Measurements from ENCODE around the gene SPIN2A.
A peak's percentile ranks its signal among the peaks of the same experiment; 100 is the strongest.
"Not testable (repeated sequence)": the region's sequence is repeated elsewhere in the genome, so short reads cannot be mapped to it uniquely, and the experiment has no call there.

SPIN2A gene

DNA sequence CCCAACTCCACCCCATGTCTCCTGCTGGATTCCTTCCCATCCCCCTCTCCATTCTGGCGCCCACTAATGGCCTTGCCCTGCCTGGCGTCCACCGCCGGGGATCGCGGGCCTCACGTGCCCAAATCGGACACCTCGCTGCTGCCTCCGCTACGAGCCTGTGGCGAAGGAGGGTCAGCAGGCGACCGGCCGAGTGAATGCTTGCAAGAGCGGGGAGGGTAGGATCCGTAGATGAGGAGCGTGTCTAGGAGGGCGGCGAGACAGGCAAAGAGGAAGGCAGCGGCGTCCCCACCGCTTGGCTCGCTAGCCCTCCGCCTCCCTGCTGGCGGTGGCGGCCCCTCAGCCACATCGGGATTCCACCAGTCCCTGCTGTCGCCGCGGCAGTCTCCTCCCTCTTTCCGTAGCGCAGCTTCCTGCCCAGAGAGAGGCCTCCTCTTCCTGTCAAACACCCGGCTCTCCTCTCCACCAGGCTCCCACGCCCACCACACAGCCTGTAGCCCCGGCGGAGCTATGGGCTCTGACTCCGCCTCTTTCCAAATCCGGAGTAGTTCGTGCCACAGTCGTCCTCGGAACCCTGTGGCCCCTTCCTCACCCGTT lies 15.9 kb downstream of the SPIN2A start, which contains the start of gene SPIN2B:
TSS of gene SPIN2B (minus strand) at position 387 of the 594 bp plus-strand sequence.
- peak within 1 kb of the TSS; percentile 90 for H3K27ac Mint-ChIP-seq
- H3K4me3 Mint-ChIP-seq: peak within 1 kb of the TSS; percentile 85
- H3K27me3 Mint-ChIP-seq: peaks cover 11% of the 10 kb centered on the region
- peaks cover 5% of the 10 kb centered on the region for H3K4me1 Mint-ChIP-seq (ENCODE audit: low read depth)
- DNase-seq: peak; percentile 82
- H3K9me3 Mint-ChIP-seq: no peaks in the 10 kb centered on the region
- peaks cover 21% of the 10 kb centered on the region for H3K36me3 Mint-ChIP-seq (ENCODE audit: low read depth)

DNA sequence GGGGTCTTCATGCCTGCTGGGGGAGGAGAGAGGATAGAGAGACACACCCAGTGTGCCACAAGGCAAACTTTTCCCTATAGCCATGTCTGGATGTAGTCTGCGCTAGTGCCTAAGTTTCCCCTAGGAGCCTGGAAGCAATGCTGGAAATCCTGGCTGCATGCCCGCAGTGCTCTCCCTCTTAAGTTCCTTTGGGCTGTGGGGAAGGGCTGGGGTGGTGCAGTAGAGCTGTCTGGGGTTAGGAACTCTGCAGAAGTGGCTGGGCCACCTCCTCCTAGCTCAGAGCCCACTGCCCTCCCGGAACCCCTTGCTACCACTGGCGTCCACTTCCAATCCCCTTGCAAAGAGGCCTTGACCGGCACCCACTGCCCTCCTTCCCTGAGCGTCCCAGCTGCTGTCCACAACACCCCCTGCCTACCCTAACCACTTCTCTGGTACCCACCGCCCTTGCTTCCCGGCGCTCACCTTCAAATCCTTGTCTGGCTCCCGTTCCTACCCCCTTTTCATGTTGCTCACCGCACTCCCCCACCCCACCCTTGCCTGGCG lies 16.5 kb downstream of the SPIN2A start:
- peaks cover 11% of the 10 kb centered on the region for H3K27me3 Mint-ChIP-seq
- H3K36me3 Mint-ChIP-seq (ENCODE audit: low read depth): peaks cover 26% of the 10 kb centered on the region
- H3K9me3 Mint-ChIP-seq; H3K4me1 Mint-ChIP-seq (ENCODE audit: low read depth); DNase-seq: not testable (repeated sequence)
- peak overlapping the region; percentile 90 for H3K27ac Mint-ChIP-seq
- peak overlapping the region; percentile 85 for H3K4me3 Mint-ChIP-seq

DNA sequence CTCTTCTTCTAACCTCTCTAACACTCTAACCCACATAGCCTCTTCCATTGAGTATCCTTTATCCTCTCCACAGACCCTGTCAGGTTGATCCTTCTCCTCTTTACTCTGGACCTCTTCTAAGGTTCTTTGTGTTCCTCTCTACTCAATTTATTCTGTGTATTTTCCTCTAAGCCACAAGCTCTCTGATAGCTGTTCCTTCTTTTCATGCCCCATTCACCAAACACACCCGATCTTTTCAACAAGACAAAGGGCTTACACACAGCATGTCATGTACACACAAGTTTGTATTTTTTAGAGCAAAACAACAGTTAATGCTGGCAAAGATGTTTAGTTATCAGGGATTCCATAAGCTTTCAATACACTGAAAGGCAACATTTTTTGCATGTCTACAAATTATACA lies 17.8 kb downstream of the SPIN2A start:
- no peak overlapping the region for H3K4me3 Mint-ChIP-seq
- H3K27me3 Mint-ChIP-seq: peaks cover 9% of the 10 kb centered on the region
- H3K36me3 Mint-ChIP-seq (ENCODE audit: low read depth): peaks cover 35% of the 10 kb centered on the region
- H3K4me1 Mint-ChIP-seq (ENCODE audit: low read depth): peaks cover 5% of the 10 kb centered on the region
- DNase-seq: no peak
- no peaks in the 10 kb centered on the region for H3K9me3 Mint-ChIP-seq
- no peak overlapping the region for H3K27ac Mint-ChIP-seq

DNA sequence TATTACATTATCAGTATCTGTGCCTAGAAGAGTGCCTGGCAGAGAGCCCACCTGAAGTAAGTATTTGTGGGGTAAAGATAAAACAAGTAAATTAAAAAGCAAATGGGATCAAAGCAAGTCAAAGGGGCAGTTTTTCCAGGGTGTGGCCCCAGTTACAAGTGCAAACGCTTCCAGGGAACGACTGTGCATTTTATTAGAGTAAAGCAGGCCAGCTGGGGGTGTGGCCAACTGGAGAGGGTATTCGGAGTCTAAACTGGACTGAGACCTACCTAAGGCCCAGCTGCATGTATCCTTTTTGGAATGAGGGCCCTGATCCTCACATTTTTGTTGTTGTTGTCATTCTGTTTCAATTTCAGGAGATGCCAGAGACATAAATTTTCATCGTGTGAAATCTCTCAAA lies 19.6 kb downstream of the SPIN2A start:
- peaks cover 45% of the 10 kb centered on the region for H3K36me3 Mint-ChIP-seq (ENCODE audit: low read depth)
- DNase-seq; H3K27ac Mint-ChIP-seq; H3K4me1 Mint-ChIP-seq (ENCODE audit: low read depth); H3K9me3 Mint-ChIP-seq; H3K4me3 Mint-ChIP-seq: not testable (repeated sequence)
- H3K27me3 Mint-ChIP-seq: peaks cover 11% of the 10 kb centered on the region

DNA sequence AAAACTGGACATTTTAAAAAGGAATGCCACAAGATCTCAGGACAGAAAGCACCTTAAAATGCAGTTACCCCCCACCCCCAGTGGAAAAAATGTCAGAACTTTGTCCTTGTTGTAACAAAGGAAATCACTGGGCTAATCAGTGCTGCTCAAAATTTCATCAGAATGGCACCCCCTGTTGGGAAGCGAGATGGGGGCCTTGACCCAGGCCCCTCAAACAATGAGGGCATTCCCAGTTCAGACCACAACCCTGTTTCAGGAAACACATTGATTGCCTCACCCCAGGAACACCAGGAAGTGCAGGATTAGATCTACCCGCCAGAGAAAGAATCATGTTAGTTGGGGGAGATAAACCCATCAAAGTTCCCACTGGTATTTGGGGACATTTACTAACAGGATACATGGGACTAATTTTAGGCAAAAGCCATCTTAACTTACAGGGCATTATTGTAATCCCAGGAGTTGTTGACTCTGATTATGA lies 32.2 kb downstream of the SPIN2A start:
- Mint-ChIP-seq H3K4me3 (no peak overlapping the region), H3K27me3 (peaks cover 44% of the 10 kb centered on the region), H3K36me3 (ENCODE audit: low read depth) (peaks cover 56% of the 10 kb centered on the region), H3K27ac (no peak overlapping the region), H3K9me3 (peaks cover 3% of the 10 kb centered on the region), H3K4me1 (ENCODE audit: low read depth) (peaks cover 8% of the 10 kb centered on the region)
- DNase-seq: no peak

DNA sequence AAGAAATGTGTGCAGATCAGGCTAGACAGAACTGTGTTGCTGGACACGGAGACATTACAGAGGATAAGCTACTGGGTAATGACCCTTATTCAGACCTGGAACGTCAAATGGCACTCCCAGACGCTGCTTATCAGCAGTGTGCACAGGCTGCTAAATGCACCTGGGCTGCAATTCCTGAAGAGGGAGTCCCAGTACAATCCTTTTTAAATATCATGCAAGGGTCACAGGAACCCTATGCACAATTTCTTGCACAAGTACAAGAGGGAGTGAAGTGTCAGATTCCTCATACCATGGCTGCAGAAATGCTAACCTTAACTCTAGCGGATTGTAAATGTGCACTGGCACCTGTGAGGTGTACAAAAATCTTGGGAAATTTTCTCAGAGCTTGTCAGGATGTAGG lies 32.8 kb downstream of the SPIN2A start:
- Mint-ChIP-seq H3K36me3 (ENCODE audit: low read depth) (peaks cover 56% of the 10 kb centered on the region), H3K4me3 (no peak overlapping the region), H3K27ac (no peak overlapping the region), H3K4me1 (ENCODE audit: low read depth) (peaks cover 8% of the 10 kb centered on the region), H3K27me3 (peaks cover 39% of the 10 kb centered on the region), H3K9me3 (peaks cover 3% of the 10 kb centered on the region)
- no peak for DNase-seq

DNA sequence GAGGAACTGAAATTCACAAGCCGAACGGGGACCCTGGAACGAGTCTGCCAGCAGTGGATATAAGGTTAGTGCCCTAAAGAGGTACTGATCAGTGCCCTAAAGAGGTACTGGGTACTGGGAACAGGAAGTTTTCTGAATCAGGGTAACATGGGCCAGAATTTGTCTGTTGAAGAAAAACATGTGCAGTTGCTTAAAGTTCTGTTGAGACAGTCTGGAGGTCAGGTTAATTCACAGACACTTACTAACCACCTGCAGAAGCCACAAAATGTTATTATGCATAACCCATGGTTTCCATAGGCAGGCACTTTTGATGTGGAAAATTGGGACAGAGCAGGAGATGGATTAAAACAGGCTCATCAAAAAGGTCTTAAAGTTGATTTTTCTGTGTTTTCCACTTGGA lies 33.7 kb downstream of the SPIN2A start:
- H3K27ac Mint-ChIP-seq: no peak overlapping the region
- no peak for DNase-seq
- H3K36me3 Mint-ChIP-seq (ENCODE audit: low read depth): peaks cover 58% of the 10 kb centered on the region
- peaks cover 6% of the 10 kb centered on the region for H3K9me3 Mint-ChIP-seq
- H3K4me1 Mint-ChIP-seq (ENCODE audit: low read depth): peaks cover 8% of the 10 kb centered on the region
- H3K27me3 Mint-ChIP-seq: peaks cover 35% of the 10 kb centered on the region
- no peak overlapping the region for H3K4me3 Mint-ChIP-seq

DNA sequence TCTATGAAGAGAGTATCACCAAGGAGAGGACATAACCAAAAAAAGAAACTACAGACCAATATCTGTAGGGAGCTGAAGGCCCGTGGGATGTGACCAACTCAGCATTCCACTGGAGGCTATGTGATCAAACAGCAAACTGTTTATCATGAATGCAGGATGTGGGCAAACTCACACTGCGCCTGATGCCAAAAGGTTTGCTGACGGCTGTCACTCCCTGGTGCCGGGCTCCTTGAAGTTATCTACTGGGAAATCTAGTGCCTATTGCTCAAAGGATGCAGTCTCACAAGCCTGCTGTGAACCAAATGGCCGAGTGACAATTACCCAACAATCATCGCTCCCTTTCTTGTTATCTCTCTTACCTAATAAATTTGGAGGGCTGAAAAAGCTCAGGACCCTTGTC lies 34.3 kb downstream of the SPIN2A start:
- Mint-ChIP-seq H3K27me3 (peaks cover 31% of the 10 kb centered on the region), H3K36me3 (ENCODE audit: low read depth) (peaks cover 58% of the 10 kb centered on the region)
- H3K9me3 Mint-ChIP-seq; DNase-seq; H3K27ac Mint-ChIP-seq; H3K4me3 Mint-ChIP-seq; H3K4me1 Mint-ChIP-seq (ENCODE audit: low read depth): not testable (repeated sequence)
